SH-SY5Y (cell line): ENCODE results near the gene CHN1.

Experiments
- GATA2 ChIP-seq: IDR thresholded peaks from 2 replicates; pipeline ENCODE4 v1.6.1; 2011; ENCODE audit warnings: mild to moderate bottlenecking, low read depth, low read length
- GATA3 ChIP-seq: IDR thresholded peaks from 2 replicates; pipeline ENCODE4 v1.6.1; 2011; ENCODE audit warnings: low read depth, mild to moderate bottlenecking, low read length, moderate library complexity

DNA sequence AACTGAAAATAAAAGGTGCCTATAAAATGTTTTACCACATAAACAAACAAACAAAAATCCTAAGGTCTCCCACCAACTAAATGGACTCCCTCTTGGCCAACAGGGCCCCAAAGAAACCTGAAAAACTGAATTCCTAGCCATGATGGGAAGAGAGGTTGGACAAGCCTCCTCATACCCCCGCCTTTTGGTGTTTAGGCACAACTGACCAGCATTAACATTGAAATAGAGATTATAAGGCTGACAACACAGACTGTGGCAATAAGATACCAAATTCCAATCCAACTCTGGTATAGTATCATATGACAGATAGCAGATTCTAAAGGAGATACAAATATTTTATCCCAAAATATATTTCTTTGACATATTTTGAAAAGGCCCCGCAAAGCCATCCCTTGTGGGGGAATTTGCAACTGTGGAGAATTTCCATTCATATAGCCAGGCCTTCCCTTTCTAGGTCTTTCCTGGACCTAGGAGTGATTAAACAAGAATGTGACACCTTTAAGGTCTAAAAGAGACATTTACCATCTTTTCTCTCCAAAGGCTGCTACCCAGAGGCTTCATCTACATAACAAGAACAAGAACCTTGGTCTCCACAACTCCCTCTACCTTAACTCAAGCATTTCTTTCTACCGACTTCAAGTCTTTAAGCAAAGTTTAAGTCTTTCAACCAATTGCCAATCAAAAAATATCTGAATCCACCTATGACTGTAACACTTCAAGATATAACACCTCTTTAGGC, 80.0 kb downstream of the CHN1 start:
- TF ChIP-seq GATA2: no peak
- TF ChIP-seq GATA3: no peak
